ENCODE data around the gene CEP44.

DNA sequence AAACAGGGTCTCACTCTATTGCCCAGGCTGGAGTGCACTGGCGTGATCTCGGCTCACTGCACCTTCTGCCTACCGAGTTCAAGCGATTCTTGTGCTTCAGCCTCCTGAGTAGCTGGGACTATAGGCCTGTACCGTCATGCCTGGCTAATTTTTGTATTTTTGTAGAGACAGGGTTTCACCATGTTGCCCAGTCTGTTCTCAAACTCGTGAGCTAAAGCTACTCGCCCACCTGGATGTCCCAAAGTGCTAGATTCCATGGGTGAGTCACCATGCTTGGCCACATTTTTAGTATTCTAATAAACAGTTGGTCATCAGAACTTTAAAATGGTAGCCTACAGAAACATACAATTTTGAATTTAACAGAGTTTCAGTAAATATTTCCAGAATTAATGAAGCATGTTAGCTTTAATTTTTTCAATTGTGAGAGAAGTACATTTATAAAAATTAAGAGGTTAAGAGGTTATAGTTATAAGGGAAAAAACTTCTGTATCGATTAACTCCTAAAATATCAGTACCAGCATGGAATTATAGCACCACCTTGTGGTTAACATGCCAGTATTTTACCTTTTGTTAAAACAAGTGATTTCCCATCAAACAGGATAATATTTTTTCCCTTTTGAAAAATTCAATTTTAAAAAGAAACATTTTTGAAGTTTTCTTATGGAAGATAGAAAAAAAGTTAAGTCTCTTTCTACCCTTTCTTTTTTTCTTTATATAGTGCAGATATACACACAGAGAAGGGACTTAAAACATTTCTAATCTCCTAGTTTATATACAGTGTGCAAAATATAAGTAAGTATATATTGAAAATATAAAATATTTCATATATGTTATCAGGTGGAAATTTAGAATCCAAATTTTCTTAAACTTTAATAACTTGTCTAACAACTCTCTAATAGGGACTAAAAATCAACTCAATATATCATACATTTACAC lies 35.4 kb downstream of the CEP44 start:
- TF ChIP-seq EZH2 (IDR thresholded peaks at IDR 0.05; ENCODE audit: insufficient read depth, poor library complexity, severe bottlenecking) (no peak), EZH2phosphoT487 (IDR thresholded peaks at IDR 0.05; ENCODE audit: insufficient read depth, low read depth) (no peak)

All from GM23248 (cell line).